ENCODE data around the gene VAMP7.
A peak's percentile ranks its signal among the peaks of the same experiment; 100 is the strongest.
"Not testable (repeated sequence)": the region's sequence is repeated elsewhere in the genome, so short reads cannot be mapped to it uniquely, and the experiment has no call there.

The VAMP7 gene

GRCh38 chrX:155923200-155923599, 42.1 kb downstream of the VAMP7 start:
- DNase-seq = no peak

- not testable (repeated sequence) for DNase-seq
Observed at GRCh38 chrX:155930852-155931618, 49.9 kb downstream of the VAMP7 start.

DNA sequence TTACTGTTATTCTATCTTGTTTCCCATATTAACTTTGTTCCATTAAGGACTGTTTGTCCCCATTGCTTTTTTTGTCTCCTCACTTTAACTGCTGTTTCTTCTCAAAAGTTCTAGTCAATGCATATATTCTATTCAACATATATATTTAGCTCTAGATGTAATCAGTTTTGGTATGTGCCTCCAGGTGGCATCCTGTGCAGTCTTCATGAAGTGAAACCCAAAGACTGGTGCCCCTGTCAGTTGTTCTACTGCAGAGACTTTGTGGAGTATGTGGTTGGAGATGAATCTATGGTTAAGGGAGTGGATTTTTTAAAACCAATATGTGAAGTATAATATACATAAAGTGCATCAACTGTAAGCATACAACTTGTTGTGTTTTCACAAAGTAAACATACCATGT, 57.0 kb downstream of the VAMP7 start:
- no peak for DNase-seq

DNA sequence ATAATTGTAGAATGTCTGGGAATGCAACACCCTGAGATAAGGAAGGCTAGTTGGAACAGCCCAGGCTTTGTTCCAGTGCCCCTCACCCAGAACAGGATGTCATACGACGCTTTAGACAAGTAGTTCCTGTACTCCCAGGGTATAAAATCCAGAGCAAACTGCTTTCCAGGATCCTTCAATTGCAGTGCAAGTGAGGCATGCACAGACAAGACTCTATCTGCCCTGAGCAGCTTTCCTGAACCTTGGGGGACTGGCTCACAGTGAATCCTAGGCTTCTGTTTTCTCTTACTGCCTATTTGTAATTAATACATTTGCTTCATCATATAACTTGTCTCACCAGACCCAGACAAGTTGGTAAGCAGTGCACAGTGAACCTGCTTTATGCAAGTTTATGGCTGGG, 68.0 kb downstream of the VAMP7 start:
- no peak for DNase-seq

GRCh38 chrX:155951237-155951789, 70.2 kb downstream of the VAMP7 start:
- DNase-seq = no peak

GRCh38 chrX:155953055-155953454, 71.9 kb downstream of the VAMP7 start:
- no peak for DNase-seq

DNA sequence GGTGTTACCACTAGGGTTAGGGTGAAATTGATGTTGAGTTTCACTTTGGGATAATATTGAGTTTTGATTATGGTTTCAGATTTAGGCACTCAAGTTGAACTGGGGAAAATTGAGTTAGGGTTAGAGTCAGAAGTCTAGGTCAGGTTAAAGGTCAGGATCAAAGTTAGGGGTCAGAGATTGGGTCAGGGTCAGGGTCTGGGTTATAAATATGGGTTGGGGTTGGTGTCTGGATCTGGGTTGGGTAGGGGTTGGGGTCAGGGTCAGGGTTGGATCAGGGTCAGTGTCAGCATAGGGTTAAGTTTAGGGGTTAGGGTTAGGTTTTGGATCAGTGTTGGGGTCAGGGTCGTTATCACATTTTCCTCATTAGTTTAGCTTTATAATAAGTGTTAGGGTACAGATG, 73.6 kb downstream of the VAMP7 start:
- DNase-seq = no peak

GRCh38 chrX:155956099-155956498, 75.0 kb downstream of the VAMP7 start:
- DNase-seq = no peak

DNA sequence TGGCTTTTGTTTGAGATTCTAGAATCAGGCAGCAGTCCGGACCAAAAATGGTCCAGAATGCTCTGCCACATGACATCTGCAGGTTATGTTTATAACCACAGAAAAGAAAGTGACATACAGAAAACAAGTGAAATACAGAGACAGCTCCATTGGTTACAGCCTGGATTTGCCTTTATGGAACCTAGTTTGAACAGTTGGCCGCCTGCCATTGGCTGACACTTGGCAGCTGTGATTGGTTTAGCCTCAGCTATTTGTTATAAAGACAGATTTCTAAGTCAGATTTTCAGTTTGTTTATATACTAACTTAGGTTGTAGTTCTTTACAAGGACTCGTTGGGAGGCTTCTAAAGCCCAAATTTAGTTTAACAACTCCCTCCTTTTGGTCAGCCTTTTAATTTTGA, 75.5 kb downstream of the VAMP7 start:
- no peak for DNase-seq

- no peak for DNase-seq
Observed at GRCh38 chrX:155957843-155958242, 76.7 kb downstream of the VAMP7 start.

DNA sequence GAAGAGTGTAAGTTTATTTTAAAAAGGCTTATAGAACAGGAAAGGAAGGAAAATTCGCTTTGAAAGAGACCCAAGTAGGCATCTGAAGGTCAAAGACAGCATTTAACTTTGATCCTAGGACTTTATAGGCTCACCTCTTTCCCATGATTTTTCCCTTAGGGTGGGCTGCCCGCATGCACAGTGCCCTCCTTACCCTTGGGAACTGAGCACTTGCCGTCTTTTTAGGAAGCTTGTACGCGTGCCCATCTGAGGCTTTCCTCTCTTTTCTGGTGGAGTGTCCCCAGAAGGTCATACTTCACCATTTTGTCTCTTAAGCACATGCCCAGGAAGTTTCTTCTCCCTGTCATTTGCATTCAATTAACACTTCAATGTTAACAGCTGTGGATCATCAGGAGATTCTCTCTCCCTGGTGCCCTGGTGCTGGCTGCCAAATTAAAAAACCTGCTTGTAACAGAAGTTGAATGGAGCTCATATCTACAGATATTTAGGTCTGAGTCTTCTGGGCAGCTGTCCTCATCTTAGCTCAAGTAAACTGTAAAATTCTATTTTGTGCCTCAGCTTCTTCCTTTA, 78.0 kb downstream of the VAMP7 start:
- no peak for DNase-seq

DNA sequence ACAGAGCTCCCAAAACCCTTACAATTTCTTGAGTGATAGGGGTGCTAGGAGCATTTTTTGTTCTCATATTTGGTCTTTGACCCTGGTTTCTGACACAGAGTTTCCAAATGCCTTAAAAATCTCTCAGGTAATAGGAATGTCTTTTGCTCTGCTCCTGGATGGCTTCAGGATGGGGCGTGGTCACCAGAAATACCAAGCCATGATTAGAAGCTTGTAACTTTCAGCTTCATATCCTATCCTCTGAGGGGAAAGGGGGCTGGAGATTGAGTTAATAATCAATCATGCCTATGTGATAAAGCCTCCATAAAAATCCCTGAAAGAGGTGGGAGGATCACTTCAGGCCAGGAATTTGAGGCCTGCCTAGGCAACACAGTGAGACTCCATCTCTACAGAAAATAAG, 81.8 kb downstream of the VAMP7 start:
- DNase-seq = no peak

DNA sequence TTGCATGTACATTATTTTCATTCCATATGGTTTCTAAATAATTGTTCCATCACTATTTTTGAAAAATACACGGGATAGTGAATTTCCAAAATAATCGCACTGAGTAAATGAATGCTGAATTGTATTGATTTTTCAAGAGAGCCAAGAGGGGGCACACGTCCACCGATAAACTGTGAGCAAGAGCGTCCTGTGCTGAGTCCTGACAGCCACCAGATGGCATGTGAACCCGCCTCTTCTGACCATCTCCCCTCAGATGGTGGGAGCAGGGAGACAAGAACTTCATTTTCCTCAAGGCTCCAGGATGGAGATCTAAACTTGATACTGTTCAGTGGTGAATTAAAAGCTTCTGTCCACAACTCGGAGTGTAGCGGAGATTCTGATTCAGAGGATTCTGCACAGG, 85.7 kb downstream of the VAMP7 start:
- peak; percentile 16 to 37 for DNase-seq

DNA sequence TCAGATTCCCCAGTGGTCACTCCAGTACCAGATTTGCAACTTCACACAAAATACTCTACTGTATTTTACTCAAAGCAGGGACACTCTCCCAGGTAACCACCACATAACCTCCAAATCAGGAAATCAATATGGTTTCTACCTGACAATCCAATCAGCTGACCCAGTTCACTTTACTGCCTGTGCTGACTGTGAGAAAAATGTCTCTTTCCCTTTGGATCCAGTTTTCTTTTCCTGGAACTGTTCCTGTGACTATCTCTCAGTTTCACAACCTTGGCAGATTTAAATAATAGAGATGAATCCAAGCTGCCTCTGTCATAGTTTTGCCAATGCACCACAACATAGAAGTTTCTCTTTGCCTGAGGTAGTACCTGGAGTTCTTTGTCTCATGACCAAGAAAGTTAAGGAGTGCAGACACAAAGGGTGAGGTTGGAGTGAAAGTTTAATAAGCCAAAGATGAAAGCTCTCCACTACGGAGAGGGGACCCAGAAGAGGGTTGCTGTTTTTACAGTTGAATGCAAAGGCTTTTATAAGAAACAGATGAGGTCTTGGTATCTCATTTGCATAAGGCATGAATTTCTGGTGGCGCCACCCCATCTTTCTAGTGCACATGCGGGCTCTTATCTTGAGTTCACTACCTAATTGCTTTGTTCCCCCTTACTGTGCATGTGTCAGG, 86.6 kb downstream of the VAMP7 start:
- no peak for DNase-seq

DNA sequence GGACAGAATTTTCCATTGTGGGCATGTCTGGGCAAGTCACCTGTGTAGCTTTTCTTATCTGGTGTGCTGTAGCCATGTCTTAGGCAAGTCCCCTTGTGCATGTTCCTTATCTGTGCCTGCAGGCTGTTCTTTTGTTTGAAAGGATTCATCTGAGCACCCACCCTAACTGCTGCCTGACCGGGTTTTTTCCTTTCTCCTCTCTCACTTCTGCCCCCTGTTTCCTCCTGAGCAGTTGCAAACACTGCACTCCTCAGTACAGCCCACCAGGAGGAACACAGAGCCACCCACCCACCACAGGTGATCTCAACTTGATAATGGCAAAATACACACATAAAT, 87.1 kb downstream of the VAMP7 start:
- no peak for DNase-seq

GRCh38 chrX:155968791-155969190, 87.6 kb downstream of the VAMP7 start:
- no peak for DNase-seq

- DNase-seq = not testable (repeated sequence)
Observed at GRCh38 chrX:155971658-155972057, 90.5 kb downstream of the VAMP7 start.

- not testable (repeated sequence) for DNase-seq
Observed at GRCh38 chrX:155972241-155972640, 91.1 kb downstream of the VAMP7 start.

DNA sequence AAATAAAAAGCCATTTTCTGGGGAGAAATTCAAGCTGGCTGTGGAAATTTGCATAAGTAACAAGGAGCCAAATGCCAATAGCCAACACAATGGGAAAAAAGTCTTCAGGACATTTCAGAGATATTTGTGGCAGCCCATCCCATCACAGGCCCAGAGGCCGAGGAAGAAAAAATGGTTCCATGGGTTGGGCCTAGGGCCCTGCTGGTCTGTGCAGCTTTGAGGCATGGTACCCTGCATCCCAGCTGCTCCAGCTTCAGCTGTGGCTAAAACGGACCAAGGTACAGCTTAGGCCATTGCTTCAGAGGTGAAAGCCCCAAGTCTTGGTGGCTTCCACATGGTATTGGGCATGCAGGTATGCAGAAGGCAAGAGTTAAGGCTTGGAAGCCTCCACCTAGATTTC, 102.2 kb downstream of the VAMP7 start:
- DNase-seq = no peak

- no peak for DNase-seq
Observed at GRCh38 chrX:155985208-155985607, 104.1 kb downstream of the VAMP7 start.

GRCh38 chrX:155986995-155987394, 105.8 kb downstream of the VAMP7 start:
- DNase-seq = not testable (repeated sequence)

GRCh38 chrX:155988859-155989258, 107.7 kb downstream of the VAMP7 start:
- DNase-seq = no peak
